Heart left ventricle (tissue), 16 donors: ENCODE measurements around the gene TRPM2. TPM values are rescaled to one million over a fixed set of nuclear protein-coding genes. Genes with fewer than 3 reads are reported as not detected.

Experiments
- ATAC-seq, 4 donors: fragments of 200-7000 bp; cut with Tn5 transposase; one replicate each; pipeline ENCODE4 v1.9.1; 2020 to 2022; ENCODE audit warnings: moderate library complexity in 4 of 4, mild to moderate bottlenecking in 3 of 4, moderate number of reproducible peaks in 1 of 4
- DNase-seq, 5 donors: peaks; one replicate each; pipeline ENCODE4 v3.0.0-alpha.2; 2020
- H3K27ac ChIP-seq, 12 donors: fragments of 200-600 bp; sonication (generic) in 4 of 12; one replicate each; pipeline versions ENCODE4 v1.5.0 to v1.8.0; 2016 to 2022; ENCODE audit warnings: mild to moderate bottlenecking in 2 of 12
- H3K27me3 ChIP-seq, 9 donors: fragments of 200-600 bp; sonication (generic) in 2 of 9; one replicate each; pipeline versions ENCODE4 v1.5.1 to v1.8.0; 2016 to 2022; ENCODE audit warnings: mild to moderate bottlenecking in 3 of 9
- H3K36me3 ChIP-seq, 9 donors: fragments of 200-600 bp; sonication (generic) in 2 of 9; one replicate each; pipeline versions ENCODE4 v1.5.0 to v1.8.0; 2018 to 2022; ENCODE audit warnings: mild to moderate bottlenecking in 2 of 9
- H3K4me1 ChIP-seq, 12 donors: fragments of 200-600 bp; sonication (generic) in 4 of 12; one replicate each; pipeline versions ENCODE4 v1.5.0 to v1.8.0; 2016 to 2022; ENCODE audit warnings: mild to moderate bottlenecking in 3 of 12
- H3K4me3 ChIP-seq, 12 donors: fragments of 200-600 bp; sonication (generic) in 4 of 12; one replicate each; pipeline versions ENCODE4 v1.5.0 to v1.8.0; 2017 to 2022; ENCODE audit warnings: mild to moderate bottlenecking in 9 of 12, moderate library complexity in 4 of 12
- H3K9me3 ChIP-seq, 12 donors: fragments of 200-600 bp; sonication (generic) in 4 of 12; one replicate each; pipeline versions ENCODE4 v1.5.0 to v1.8.0; 2016 to 2022; ENCODE audit warnings: mild to moderate bottlenecking in 1 of 12
- CTCF ChIP-seq, 12 donors: fragments of 200-600 bp; sonication (generic) in 4 of 12; IDR thresholded peaks; one replicate each; pipeline versions ENCODE4 v1.5.0 to v1.8.0; 2018 to 2022; ENCODE audit warnings: antibody characterized with exemption in 12 of 12, mild to moderate bottlenecking in 5 of 12
- POLR2A ChIP-seq, 2 donors: fragments of 450-650 bp; IDR thresholded peaks; one replicate each; pipeline ENCODE4 v1.6.1; 2017; ENCODE audit warnings: antibody characterized with exemption in 2 of 2, mild to moderate bottlenecking in 2 of 2, moderate library complexity in 2 of 2
- WGBS, 4 donors: extraction: QIAGEN DNeasy Blood & Tissue Kit in 2 of 4; methylation state at CpG; one replicate each; pipeline versions ENCODE4 v1.1.5 to v1.1.7; 2013 to 2018; 5-methylcytosine and 5-hydroxymethylcytosine counted together
- intact Hi-C, 10 donors: fragments of 100-400 bp; cut with DNase I; formaldehyde crosslinking; loops; one replicate each; pipeline versions ENCODE4 v1.11.1 to v1.14.2; 2022
- polyA plus RNA-seq, 2 donors: library from polyadenylated mRNA; stranded (reverse); fragments of 200-250 nt; gene quantifications; one replicate each; pipeline ENCODE4 v1.2.3, GENCODE V29; 2013
- total RNA-seq, 9 donors: library from RNA; depleted of rRNA in 2 of 9; stranded (reverse); fragments of >200 nt in 2 of 9; fragmentation: NEBNext Ultra II Directional in 3 of 9; extraction: Animal tissue kit (Norgen Biotek cat#: 25700) in 3 of 9; gene quantifications; one replicate each; pipeline versions ENCODE4 v1.1.0 to v1.2.4, GENCODE V29; 2016 to 2023
- donor health status: ischemic (EF 13 %, LVEDD 7.1; RV severe dilation, severe dysfunction).
- donor health status: healthy with polysubstance abuse.
- donor health status: DM: no; HTN: yes; CAD: no.
- donor health status: DM: no; HTN: no; CAD: no.
- donor health status: ischemic (EF 25% LVEDD 6.9; RV normal size, moderate dysfunction).
- donor health status: ischemic (EF 25% LVEDD 5.7; RV mildly dilated, moderate dysfunction).
- donor health status: healthy.
- donor health status: DM: yes; HTN: yes; CAD: no.
- donor health status: ischemic (EF 35%, LVEDD 5.7; RV mildly dilated, moderate dysfunction).
- donor health status: nonischemic (EF 11% LVEDD 7.7; RV severe dilation, severe dysfunction).
- donor health status: DM: yes; HTN: yes; CAD: no.
- donor health status: PGD.
- donor health status: ischemic (EF 29% LVEDD 5.4; RV normal size, mild dysfunction).
- donor health status: nonischemic (EF 23%, LVEDD 6.1; RV moderate dilation, normal function).

Gene TRPM2
- total and polyA plus RNA-seq, 11 donors = 0.66 to 20.5 (median 1.2) TPM

- peaks cover 0 to 49% (median 0%) of the 10 kb centered on the region in 9 donors for H3K36me3 ChIP-seq
- intact Hi-C loops = no loop called here
- no peak for DNase-seq
Measured at GRCh38 chr21:44400791-44401385, 47.5 kb downstream of the TRPM2 start.

GRCh38 chr21:44401386-44402160 lies 48.2 kb downstream of the TRPM2 start:
- WGBS, 4 donors = 83 to 88% (median 88%) methylated on average over 32 of the region's 32 CpGs
- no peak for DNase-seq
- no peaks in the 10 kb centered on the region for H3K9me3 ChIP-seq

More at GRCh38 chr21:44400791-44401385, 47.5 kb downstream of the TRPM2 start:
- Histone ChIP-seq H3K27me3 (no peaks in the 10 kb centered on the region), H3K4me1 (no peaks in the 10 kb centered on the region), H3K27ac (no peak overlapping the region), H3K4me3 (no peak overlapping the region), H3K9me3 (no peaks in the 10 kb centered on the region)
- ATAC-seq = no peak
- TF ChIP-seq CTCF (IDR thresholded peaks at IDR 0.05) (no peak), POLR2A (IDR thresholded peaks at IDR 0.05) (no peak)
- WGBS, 4 donors = 64 to 75% (median 69%) methylated on average over 12 to 14 of the region's 14 CpGs

GRCh38 chr21:44402323-44403105 lies 49.1 kb downstream of the TRPM2 start:
- no peaks in the 10 kb centered on the region for H3K9me3 ChIP-seq
- no peaks in the 10 kb centered on the region for H3K27me3 ChIP-seq
- intact Hi-C loops = no loop called here
- TF ChIP-seq POLR2A (IDR thresholded peaks at IDR 0.05) (no peak), CTCF (IDR thresholded peaks at IDR 0.05) (no peak)
- H3K36me3 ChIP-seq = peaks cover 0 to 58% (median 0%) of the 10 kb centered on the region in 9 donors
- H3K4me3 ChIP-seq = no peak overlapping the region
- no peak overlapping the region for H3K27ac ChIP-seq
- ATAC-seq = no peak
- DNase-seq = no peak
- no peaks in the 10 kb centered on the region for H3K4me1 ChIP-seq
- WGBS, 4 donors = 83 to 86% (median 85%) methylated on average over 12 to 17 of the region's 17 CpGs

More at GRCh38 chr21:44401386-44402160, 48.2 kb downstream of the TRPM2 start:
- no peak for ATAC-seq
- H3K27ac ChIP-seq = no peak overlapping the region
- intact Hi-C loops = no loop called here
- H3K4me1 ChIP-seq = no peaks in the 10 kb centered on the region
- H3K27me3 ChIP-seq = no peaks in the 10 kb centered on the region
- no peak for TF ChIP-seq POLR2A (IDR thresholded peaks at IDR 0.05)
- TF ChIP-seq CTCF (IDR thresholded peaks at IDR 0.05) = no peak
- peaks cover 0 to 54% (median 0%) of the 10 kb centered on the region in 9 donors for H3K36me3 ChIP-seq
- H3K4me3 ChIP-seq = no peak overlapping the region
